HS-27A (cell line): ENCODE data around the gene ASCL2.

ENCODE experiments used
- DNase-seq: peaks from one replicate; pipeline ENCODE4 v3.0.0-alpha.2; 2012; ENCODE audit warnings: low read depth, missing footprints

ASCL2 gene

GRCh38 chr11:2224254-2224653 is 46.1 kb downstream of the ASCL2 start:
- no peak for DNase-seq

GRCh38 chr11:2223153-2223794 is 47.1 kb downstream of the ASCL2 start:
- DNase-seq, result no peak

GRCh38 chr11:2222451-2222850 is 47.9 kb downstream of the ASCL2 start:
- DNase-seq, result no peak

GRCh38 chr11:2221591-2221990 is 48.8 kb downstream of the ASCL2 start:
- no peak for DNase-seq

GRCh38 chr11:2221024-2221423 is 49.4 kb downstream of the ASCL2 start:
- DNase-seq, result no peak

- DNase-seq, result no peak
These were observed 50.1 kb downstream of the ASCL2 start for GRCh38 chr11:2220173-2220771.

GRCh38 chr11:2219318-2220017 is 50.9 kb downstream of the ASCL2 start:
- no peak for DNase-seq
